Measurements from ENCODE around the gene MYO7A. TPM values are rescaled to one million over a fixed set of nuclear protein-coding genes. Genes with fewer than 3 reads are reported as not detected.

The MYO7A gene
- polyA plus RNA-seq, 1 donor (not counting 4 experiments of a cell fraction or from before 2014, with no cell fraction given): 0.75 TPM

GRCh38 chr11:77152846-77153245, 24.8 kb downstream of the MYO7A start:
- peaks cover 4% of the 10 kb centered on the region for H3K4me1 ChIP-seq (ENCODE audit: control insufficient read depth, extremely low read depth, insufficient read depth, low read length)

GRCh38 chr11:77153276-77154185, 25.5 kb downstream of the MYO7A start:
- H3K9me3 ChIP-seq (ENCODE audit: control insufficient read depth, low read depth, low read length): no peaks in the 10 kb centered on the region
- no peaks in the 10 kb centered on the region for H3K36me3 ChIP-seq (ENCODE audit: control insufficient read depth in 2 of 2, extremely low read depth in 1 of 2, insufficient read depth in 2 of 2, low read length in 2 of 2)
- dilution Hi-C loops (cut with MboI; ENCODE audit: extremely low pct_ligation_motif_present, low sequenced_read_pairs): no loop called here
- no peaks in the 10 kb centered on the region for H4K20me1 ChIP-seq (ENCODE audit: control insufficient read depth, extremely low read depth, insufficient read depth, low read length)
- no peak for TF ChIP-seq EZH2 (IDR thresholded peaks at IDR 0.05; ENCODE audit: low read length)
- TF ChIP-seq CTCF (optimal IDR thresholded peaks at IDR 0.05 in 1 of 3, IDR thresholded peaks at IDR 0.05 in 1 of 3, conservative IDR thresholded peaks at IDR 0.05 in 1 of 3; ENCODE audit: extremely low read depth in 1 of 3, insufficient read depth in 2 of 3, low read length in 3 of 3): no peak
- H3K4me2 ChIP-seq (ENCODE audit: control insufficient read depth, extremely low read depth, insufficient read depth, low read depth, low read length): no peak overlapping the region
- FAIRE-seq (no peak), DNase-seq (ENCODE audit: low read depth, low spot score) (no peak)
- H3K9ac ChIP-seq (ENCODE audit: control insufficient read depth, extremely low read depth, insufficient read depth, low read length): no peak overlapping the region
- no peaks in the 10 kb centered on the region for H3K79me2 ChIP-seq (ENCODE audit: control insufficient read depth, insufficient read depth, low read length)
- peaks cover 17% of the 10 kb centered on the region for H3K27me3 ChIP-seq (ENCODE audit: control insufficient read depth, extremely low read depth, insufficient read depth, low read length)
- H3K27ac ChIP-seq (ENCODE audit: control insufficient read depth, insufficient read depth, low read length): no peak overlapping the region
- H3K9me1 ChIP-seq (ENCODE audit: control insufficient read depth, extremely low read depth, insufficient read depth, low read length): peaks cover 2% of the 10 kb centered on the region
- H2AFZ ChIP-seq (ENCODE audit: control insufficient read depth, low read length): no peak overlapping the region
- H3K4me1 ChIP-seq (ENCODE audit: control insufficient read depth, extremely low read depth, insufficient read depth, low read length): peaks cover 5% of the 10 kb centered on the region
- no peak overlapping the region for H3K4me3 ChIP-seq (ENCODE audit: control insufficient read depth in 2 of 3, extremely low read depth in 1 of 3, insufficient read depth in 2 of 3, low read depth in 1 of 3, low read length in 3 of 3)

More at GRCh38 chr11:77152846-77153245, 24.8 kb downstream of the MYO7A start:
- H3K79me2 ChIP-seq (ENCODE audit: control insufficient read depth, insufficient read depth, low read length): no peaks in the 10 kb centered on the region
- no peak overlapping the region for H3K27ac ChIP-seq (ENCODE audit: control insufficient read depth, insufficient read depth, low read length)
- no peaks in the 10 kb centered on the region for H3K9me1 ChIP-seq (ENCODE audit: control insufficient read depth, extremely low read depth, insufficient read depth, low read length)
- FAIRE-seq (no peak), DNase-seq (ENCODE audit: low read depth, low spot score) (no peak)
- H3K9ac ChIP-seq (ENCODE audit: control insufficient read depth, extremely low read depth, insufficient read depth, low read length): no peak overlapping the region
- H4K20me1 ChIP-seq (ENCODE audit: control insufficient read depth, extremely low read depth, insufficient read depth, low read length): no peaks in the 10 kb centered on the region
- H3K4me3 ChIP-seq (ENCODE audit: control insufficient read depth in 2 of 3, extremely low read depth in 1 of 3, insufficient read depth in 2 of 3, low read depth in 1 of 3, low read length in 3 of 3): no peak overlapping the region
- H3K27me3 ChIP-seq (ENCODE audit: control insufficient read depth, extremely low read depth, insufficient read depth, low read length): peaks cover 12% of the 10 kb centered on the region
- no peaks in the 10 kb centered on the region for H3K9me3 ChIP-seq (ENCODE audit: control insufficient read depth, low read depth, low read length)
- no peak overlapping the region for H2AFZ ChIP-seq (ENCODE audit: control insufficient read depth, low read length)
- no peak for TF ChIP-seq EZH2 (IDR thresholded peaks at IDR 0.05; ENCODE audit: low read length)
- no peak for TF ChIP-seq CTCF (optimal IDR thresholded peaks at IDR 0.05 in 1 of 3, IDR thresholded peaks at IDR 0.05 in 1 of 3, conservative IDR thresholded peaks at IDR 0.05 in 1 of 3; ENCODE audit: extremely low read depth in 1 of 3, insufficient read depth in 2 of 3, low read length in 3 of 3)
- no peak overlapping the region for H3K4me2 ChIP-seq (ENCODE audit: control insufficient read depth, extremely low read depth, insufficient read depth, low read depth, low read length)
- H3K36me3 ChIP-seq (ENCODE audit: control insufficient read depth in 2 of 2, extremely low read depth in 1 of 2, insufficient read depth in 2 of 2, low read length in 2 of 2): no peaks in the 10 kb centered on the region
- dilution Hi-C loops (cut with MboI; ENCODE audit: extremely low pct_ligation_motif_present, low sequenced_read_pairs): no loop called here

Data from keratinocyte (primary cell).